Retina (tissue), 1 donor: ENCODE data around the gene ILF3.
A peak's percentile ranks its signal among the peaks of the same experiment; 100 is the strongest.
"Not testable (repeated sequence)": the region's sequence is repeated elsewhere in the genome, so short reads cannot be mapped to it uniquely, and the experiment has no call there.

Experiments
- DNase-seq: peaks from one replicate; pipeline ENCODE4 v3.0.0-alpha.2; 2016

The ILF3 gene

GRCh38 chr19:10643172-10643967 is 10.8 kb upstream of the ILF3 start:
- DNase-seq: no peak

- peak; percentile 12 for DNase-seq
These were observed 10.2 kb upstream of the ILF3 start for GRCh38 chr19:10643968-10644259.

- peak; percentile 83 for DNase-seq
These were observed 9.7 kb upstream of the ILF3 start for GRCh38 chr19:10644260-10645007.

GRCh38 chr19:10646456-10647159 is 7.5 kb upstream of the ILF3 start:
- no peak for DNase-seq

GRCh38 chr19:10648360-10648759 is 5.8 kb upstream of the ILF3 start:
- no peak for DNase-seq

GRCh38 chr19:10651851-10652250 is 2.3 kb upstream of the ILF3 start:
- DNase-seq: no peak

GRCh38 chr19:10653482-10653731 is 739 bp upstream of the ILF3 start:
- no peak for DNase-seq

GRCh38 chr19:10654610-10655456 is 687 bp downstream of the ILF3 start:
- DNase-seq: peak; percentile 60

GRCh38 chr19:10655457-10656312 is 1.5 kb downstream of the ILF3 start:
- DNase-seq: peak; percentile 66

- DNase-seq: no peak
These were observed 6.2 kb downstream of the ILF3 start for GRCh38 chr19:10660346-10660745.

GRCh38 chr19:10661946-10662345 is 7.8 kb downstream of the ILF3 start:
- DNase-seq: no peak

- DNase-seq: no peak
These were observed 8.5 kb downstream of the ILF3 start for GRCh38 chr19:10662384-10663251.

GRCh38 chr19:10663252-10663563 is 9.1 kb downstream of the ILF3 start:
- DNase-seq: not testable (repeated sequence)

- no peak for DNase-seq
These were observed 13.7 kb downstream of the ILF3 start for GRCh38 chr19:10667867-10668266.

GRCh38 chr19:10669246-10669645 is 15.1 kb downstream of the ILF3 start:
- no peak for DNase-seq

- DNase-seq: no peak
These were observed 16.0 kb downstream of the ILF3 start for GRCh38 chr19:10670182-10670581.

GRCh38 chr19:10670876-10671804 is 17.0 kb downstream of the ILF3 start:
- DNase-seq: no peak

- DNase-seq: not testable (repeated sequence)
These were observed 17.8 kb downstream of the ILF3 start for GRCh38 chr19:10671922-10672321.

GRCh38 chr19:10675214-10675613 is 21.1 kb downstream of the ILF3 start:
- DNase-seq: not testable (repeated sequence)

- no peak for DNase-seq
These were observed 23.6 kb downstream of the ILF3 start for GRCh38 chr19:10677751-10678150.
